ENCODE results near the gene KIRREL3. TPM values are rescaled to one million over a fixed set of nuclear protein-coding genes. Genes with fewer than 3 reads are reported as not detected.

KIRREL3 gene
- polyA plus RNA-seq, 1 donor (not counting 4 experiments of a cell fraction or from before 2014, with no cell fraction given): 0.04 TPM

GRCh38 chr11:126636911-126637794 lies 363.4 kb downstream of the KIRREL3 start:
- no peak for TF ChIP-seq EZH2 (IDR thresholded peaks at IDR 0.05; ENCODE audit: low read length)
- no peak for TF ChIP-seq CTCF (optimal IDR thresholded peaks at IDR 0.05 in 1 of 3, IDR thresholded peaks at IDR 0.05 in 1 of 3, conservative IDR thresholded peaks at IDR 0.05 in 1 of 3; ENCODE audit: extremely low read depth in 1 of 3, insufficient read depth in 2 of 3, low read length in 3 of 3)
- dilution Hi-C loops (cut with MboI; ENCODE audit: extremely low pct_ligation_motif_present, low sequenced_read_pairs): no loop called here
- Histone ChIP-seq H3K9ac (ENCODE audit: control insufficient read depth, extremely low read depth, insufficient read depth, low read length) (no peak overlapping the region), H3K27me3 (ENCODE audit: control insufficient read depth, extremely low read depth, insufficient read depth, low read length) (no peaks in the 10 kb centered on the region), H3K36me3 (ENCODE audit: control insufficient read depth in 2 of 2, extremely low read depth in 1 of 2, insufficient read depth in 2 of 2, low read length in 2 of 2) (no peaks in the 10 kb centered on the region), H3K27ac (ENCODE audit: control insufficient read depth, insufficient read depth, low read length) (no peak overlapping the region), H3K9me3 (ENCODE audit: control insufficient read depth, low read depth, low read length) (no peaks in the 10 kb centered on the region), H3K4me3 (ENCODE audit: control insufficient read depth in 2 of 3, extremely low read depth in 1 of 3, insufficient read depth in 2 of 3, low read depth in 1 of 3, low read length in 3 of 3) (no peak overlapping the region), H3K9me1 (ENCODE audit: control insufficient read depth, extremely low read depth, insufficient read depth, low read length) (no peaks in the 10 kb centered on the region), H3K79me2 (ENCODE audit: control insufficient read depth, insufficient read depth, low read length) (no peaks in the 10 kb centered on the region), H4K20me1 (ENCODE audit: control insufficient read depth, extremely low read depth, insufficient read depth, low read length) (no peaks in the 10 kb centered on the region), H3K4me1 (ENCODE audit: control insufficient read depth, extremely low read depth, insufficient read depth, low read length) (peaks cover 7% of the 10 kb centered on the region), H3K4me2 (ENCODE audit: control insufficient read depth, extremely low read depth, insufficient read depth, low read depth, low read length) (no peak overlapping the region), H2AFZ (ENCODE audit: control insufficient read depth, low read length) (no peak overlapping the region)
- no peak for DNase-seq (ENCODE audit: low read depth, low spot score)
- FAIRE-seq: no peak

GRCh38 chr11:126635511-126635910 lies 365.1 kb downstream of the KIRREL3 start:
- no peaks in the 10 kb centered on the region for H3K79me2 ChIP-seq (ENCODE audit: control insufficient read depth, insufficient read depth, low read length)
- dilution Hi-C loops (cut with MboI; ENCODE audit: extremely low pct_ligation_motif_present, low sequenced_read_pairs): no loop called here
- no peaks in the 10 kb centered on the region for H4K20me1 ChIP-seq (ENCODE audit: control insufficient read depth, extremely low read depth, insufficient read depth, low read length)
- H3K4me2 ChIP-seq (ENCODE audit: control insufficient read depth, extremely low read depth, insufficient read depth, low read depth, low read length): no peak overlapping the region
- no peak overlapping the region for H3K4me3 ChIP-seq (ENCODE audit: control insufficient read depth in 2 of 3, extremely low read depth in 1 of 3, insufficient read depth in 2 of 3, low read depth in 1 of 3, low read length in 3 of 3)
- H3K4me1 ChIP-seq (ENCODE audit: control insufficient read depth, extremely low read depth, insufficient read depth, low read length): peaks cover 7% of the 10 kb centered on the region
- DNase-seq (ENCODE audit: low read depth, low spot score): no peak
- no peaks in the 10 kb centered on the region for H3K27me3 ChIP-seq (ENCODE audit: control insufficient read depth, extremely low read depth, insufficient read depth, low read length)
- FAIRE-seq: no peak
- no peaks in the 10 kb centered on the region for H3K9me3 ChIP-seq (ENCODE audit: control insufficient read depth, low read depth, low read length)
- H3K9me1 ChIP-seq (ENCODE audit: control insufficient read depth, extremely low read depth, insufficient read depth, low read length): no peaks in the 10 kb centered on the region
- H3K27ac ChIP-seq (ENCODE audit: control insufficient read depth, insufficient read depth, low read length): no peak overlapping the region
- H3K9ac ChIP-seq (ENCODE audit: control insufficient read depth, extremely low read depth, insufficient read depth, low read length): no peak overlapping the region
- TF ChIP-seq CTCF (optimal IDR thresholded peaks at IDR 0.05 in 1 of 3, IDR thresholded peaks at IDR 0.05 in 1 of 3, conservative IDR thresholded peaks at IDR 0.05 in 1 of 3; ENCODE audit: extremely low read depth in 1 of 3, insufficient read depth in 2 of 3, low read length in 3 of 3) (no peak), EZH2 (IDR thresholded peaks at IDR 0.05; ENCODE audit: low read length) (no peak)
- H2AFZ ChIP-seq (ENCODE audit: control insufficient read depth, low read length): no peak overlapping the region
- no peaks in the 10 kb centered on the region for H3K36me3 ChIP-seq (ENCODE audit: control insufficient read depth in 2 of 2, extremely low read depth in 1 of 2, insufficient read depth in 2 of 2, low read length in 2 of 2)
